ENCODE measurements around the gene ARHGEF40. TPM values are rescaled to one million over a fixed set of nuclear protein-coding genes. Genes with fewer than 3 reads are reported as not detected.

The ARHGEF40 gene
- total and polyA plus RNA-seq, 2 donors (not counting 1 experiment from before 2014, with no cell fraction given) = 1.0 to 1.7 TPM

- Histone ChIP-seq H3K36me3 (replicated peaks in 1 of 2; ENCODE audit: control extremely low read depth in 1 of 2, control insufficient read depth in 1 of 2, extremely low read depth in 1 of 2, insufficient read depth in 2 of 2, low read length in 1 of 2) (no peaks in the 10 kb centered on the region), H3K4me2 (replicated peaks; ENCODE audit: low read depth, low read length, poor library complexity, severe bottlenecking) (peak overlapping the region; percentile 36), H3K27me3 (replicated peaks in 1 of 4; ENCODE audit: control extremely low read depth in 1 of 4, control insufficient read depth in 3 of 4, insufficient read depth in 4 of 4, low read length in 3 of 4) (peaks cover 0 to 4% (median 0%) of the 10 kb centered on the region in 4 experiments), H3K9me3 (ENCODE audit: control extremely low read depth in 1 of 3, control insufficient read depth in 2 of 3, insufficient read depth in 1 of 3, low read length in 2 of 3) (peaks cover 0 to 5% (median 0%) of the 10 kb centered on the region in 3 donors), H2AFZ (ENCODE audit: insufficient read depth, low read depth, low read length, poor library complexity, severe bottlenecking) (peak overlapping the region; percentile 24), H3K79me2 (ENCODE audit: control insufficient read depth, insufficient read depth, low read length) (no peaks in the 10 kb centered on the region), H3K4me3 (ENCODE audit: control extremely low read depth in 1 of 5, extremely low read depth in 1 of 5, insufficient read depth in 1 of 5, low read depth in 2 of 5, low read length in 4 of 5) (no peak overlapping the region), H3K27ac (ENCODE audit: low read length in 2 of 2) (no peak overlapping the region), H4K20me1 (ENCODE audit: control insufficient read depth, insufficient read depth, low read length, poor library complexity, severe bottlenecking) (no peaks in the 10 kb centered on the region), H3K4me1 (ENCODE audit: control insufficient read depth in 2 of 2, insufficient read depth in 2 of 2, low read length in 2 of 2) (peaks cover 6 to 16% of the 10 kb centered on the region in 2 donors), H3K9ac (ENCODE audit: low read length) (no peak overlapping the region)
- WGBS (ENCODE audit: insufficient coverage) = 45% methylated on average over 59 of the region's 59 CpGs
- ATAC-seq (ENCODE audit: low read depth) = peak; percentile 99
- CTCF ChIA-PET = interaction anchor here (0.6 to 7.5 kb wide), 19 partner anchors 10 to 92 kb away, joined by 3 to 171 read pairs (median 5); partner anchors contain the start of genes ARHGEF40 and TMEM253
- POLR2A ChIA-PET = interaction anchor here (1.0 to 2.0 kb wide), 3 partner anchors 11 to 21 kb away, joined by 4 to 8 read pairs (median 4); no protein-coding TSS in a partner anchor
- peak overlapping the region; percentile 27 for H3K4me3 Mint-ChIP-seq
- no peak for TF ChIP-seq EZH2 (IDR thresholded peaks at IDR 0.05; ENCODE audit: borderline replicate concordance, insufficient read depth, low read depth, low read length, poor library complexity, severe bottlenecking)
- TF ChIP-seq, protein P1, sequence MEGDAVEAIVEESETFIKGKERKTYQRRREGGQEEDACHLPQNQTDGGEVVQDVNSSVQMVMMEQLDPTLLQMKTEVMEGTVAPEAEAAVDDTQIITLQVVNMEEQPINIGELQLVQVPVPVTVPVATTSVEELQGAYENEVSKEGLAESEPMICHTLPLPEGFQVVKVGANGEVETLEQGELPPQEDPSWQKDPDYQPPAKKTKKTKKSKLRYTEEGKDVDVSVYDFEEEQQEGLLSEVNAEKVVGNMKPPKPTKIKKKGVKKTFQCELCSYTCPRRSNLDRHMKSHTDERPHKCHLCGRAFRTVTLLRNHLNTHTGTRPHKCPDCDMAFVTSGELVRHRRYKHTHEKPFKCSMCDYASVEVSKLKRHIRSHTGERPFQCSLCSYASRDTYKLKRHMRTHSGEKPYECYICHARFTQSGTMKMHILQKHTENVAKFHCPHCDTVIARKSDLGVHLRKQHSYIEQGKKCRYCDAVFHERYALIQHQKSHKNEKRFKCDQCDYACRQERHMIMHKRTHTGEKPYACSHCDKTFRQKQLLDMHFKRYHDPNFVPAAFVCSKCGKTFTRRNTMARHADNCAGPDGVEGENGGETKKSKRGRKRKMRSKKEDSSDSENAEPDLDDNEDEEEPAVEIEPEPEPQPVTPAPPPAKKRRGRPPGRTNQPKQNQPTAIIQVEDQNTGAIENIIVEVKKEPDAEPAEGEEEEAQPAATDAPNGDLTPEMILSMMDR (IDR thresholded peaks at IDR 0.05) = peak; percentile 100
- no peaks in the 10 kb centered on the region for H3K27me3 Mint-ChIP-seq
- DNase-seq = peak; percentile 93
- intact Hi-C loops (cut with micrococcal nuclease) = loop anchor here (1.0 kb wide), 3 partner anchors 12 to 78 kb away; no protein-coding TSS in a partner anchor
- H3K9me3 Mint-ChIP-seq (ENCODE audit: insufficient read depth) = no peaks in the 10 kb centered on the region
- peaks cover 14% of the 10 kb centered on the region for H3K4me1 Mint-ChIP-seq
- H3K27ac Mint-ChIP-seq = peak overlapping the region; percentile 72
These were observed 22.3 kb downstream of the ARHGEF40 start for GRCh38 chr14:21092273-21093011.

GRCh38 chr14:21093018-21093417 lies 22.9 kb downstream of the ARHGEF40 start:
- ChIA-PET CTCF (interaction anchor here (0.6 to 7.5 kb wide), 18 partner anchors 9 to 93 kb away, joined by 3 to 171 read pairs (median 5); partner anchors contain the start of genes ARHGEF40 and TMEM253), POLR2A (interaction anchor here (1.0 to 2.0 kb wide), 3 partner anchors 10 to 22 kb away, joined by 4 to 8 read pairs (median 4); no protein-coding TSS in a partner anchor)
- H3K4me2 ChIP-seq (replicated peaks; ENCODE audit: low read depth, low read length, poor library complexity, severe bottlenecking) = peak overlapping the region; percentile 36
- no peak overlapping the region for H3K9ac ChIP-seq (ENCODE audit: low read length)
- Mint-ChIP-seq H3K9me3 (ENCODE audit: insufficient read depth) (no peaks in the 10 kb centered on the region), H3K27ac (no peak overlapping the region), H3K4me1 (peaks cover 12% of the 10 kb centered on the region), H3K4me3 (no peak overlapping the region), H3K27me3 (no peaks in the 10 kb centered on the region)
- H3K9me3 ChIP-seq (ENCODE audit: control extremely low read depth in 1 of 3, control insufficient read depth in 2 of 3, insufficient read depth in 1 of 3, low read length in 2 of 3) = peaks cover 0 to 5% (median 0%) of the 10 kb centered on the region in 3 donors
- peaks cover 4 to 14% of the 10 kb centered on the region in 2 donors for H3K4me1 ChIP-seq (ENCODE audit: control insufficient read depth in 2 of 2, insufficient read depth in 2 of 2, low read length in 2 of 2)
- WGBS (ENCODE audit: insufficient coverage) = 94% methylated on average over 36 of the region's 36 CpGs
- no peak overlapping the region for H3K4me3 ChIP-seq (ENCODE audit: control extremely low read depth in 1 of 5, extremely low read depth in 1 of 5, insufficient read depth in 1 of 5, low read depth in 2 of 5, low read length in 4 of 5)
- no peaks in the 10 kb centered on the region for H3K79me2 ChIP-seq (ENCODE audit: control insufficient read depth, insufficient read depth, low read length)
- DNase-seq = no peak
- no peaks in the 10 kb centered on the region for H4K20me1 ChIP-seq (ENCODE audit: control insufficient read depth, insufficient read depth, low read length, poor library complexity, severe bottlenecking)
- no peaks in the 10 kb centered on the region for H3K36me3 ChIP-seq (replicated peaks in 1 of 2; ENCODE audit: control extremely low read depth in 1 of 2, control insufficient read depth in 1 of 2, extremely low read depth in 1 of 2, insufficient read depth in 2 of 2, low read length in 1 of 2)
- ATAC-seq (ENCODE audit: low read depth) = no peak
- H3K27me3 ChIP-seq (replicated peaks in 1 of 4; ENCODE audit: control extremely low read depth in 1 of 4, control insufficient read depth in 3 of 4, insufficient read depth in 4 of 4, low read length in 3 of 4) = peaks cover 0 to 4% (median 0%) of the 10 kb centered on the region in 4 experiments
- no peak overlapping the region for H2AFZ ChIP-seq (ENCODE audit: insufficient read depth, low read depth, low read length, poor library complexity, severe bottlenecking)
- TF ChIP-seq, protein P1 (IDR thresholded peaks at IDR 0.05) = no peak
- TF ChIP-seq EZH2 (IDR thresholded peaks at IDR 0.05; ENCODE audit: borderline replicate concordance, insufficient read depth, low read depth, low read length, poor library complexity, severe bottlenecking) = no peak
- intact Hi-C loops (cut with micrococcal nuclease) = no loop called here
- H3K27ac ChIP-seq (ENCODE audit: low read length in 2 of 2) = no peak overlapping the region

All from B cell (primary cell).